Right lobe of liver (tissue), 6 donors: ENCODE data around the gene ERCC2. TPM values are rescaled to one million over a fixed set of nuclear protein-coding genes. Genes with fewer than 3 reads are reported as not detected.

Experiments
- ATAC-seq, 4 donors: fragments of 200-7000 bp; cut with Tn5 transposase; one replicate each; pipeline ENCODE4 v1.9.1; 2020; ENCODE audit warnings: mild to moderate bottlenecking in 4 of 4, moderate library complexity in 4 of 4
- DNase-seq, 3 donors: peaks; one replicate each; pipeline ENCODE4 v3.0.0-alpha.2; 2020
- H3K27ac ChIP-seq, 3 donors: fragments of 200-600 bp; one replicate each; pipeline ENCODE4 v1.8.0; 2022
- H3K27me3 ChIP-seq, 2 donors: fragments of 200-600 bp; one replicate each; pipeline ENCODE4 v1.8.0; 2022
- H3K36me3 ChIP-seq, 4 donors: fragments of 200-600 bp; sonication (generic) in 1 of 4; one replicate each; pipeline versions ENCODE4 v1.5.1 to v1.8.0; 2017 to 2022; ENCODE audit warnings: control low read depth in 1 of 4
- H3K4me1 ChIP-seq, 4 donors: fragments of 200-600 bp; sonication (generic) in 1 of 4; one replicate each; pipeline versions ENCODE4 v1.5.1 to v1.8.0; 2017 to 2022; ENCODE audit warnings: control low read depth in 1 of 4
- H3K4me3 ChIP-seq, 3 donors: fragments of 200-600 bp; one replicate each; pipeline ENCODE4 v1.8.0; 2022
- H3K9me3 ChIP-seq, 4 donors: fragments of 200-600 bp; sonication (generic) in 1 of 4; one replicate each; pipeline versions ENCODE4 v1.5.1 to v1.8.0; 2017 to 2022; ENCODE audit warnings: control low read depth in 1 of 4
- POLR2A ChIP-seq: fragments of 450-650 bp; IDR thresholded peaks from one replicate; pipeline ENCODE4 v1.6.1; 2017; ENCODE audit warnings: antibody characterized with exemption, mild to moderate bottlenecking
- WGBS: methylation state at CpG from one replicate; pipeline ENCODE4 v1.1.6; 2018; ENCODE audit warnings: low coverage, low lambda C conversion rate; ENCODE audit not compliant: insufficient coverage; ENCODE audit errors: missing lambda C conversion rate; 5-methylcytosine and 5-hydroxymethylcytosine counted together
- intact Hi-C, 2 donors: fragments of 100-400 bp; cut with DNase I; formaldehyde crosslinking; loops; one replicate each; pipeline versions ENCODE4 v1.11.2 to v1.14.1; 2022
- total RNA-seq, 6 experiments: library from RNA; depleted of rRNA in 2 of 6; stranded (reverse); fragments of >200 nt in 2 of 6; fragmentation: NEBNext Ultra II Directional in 3 of 6; extraction: Animal tissue kit (Norgen Biotek cat#: 25700) in 3 of 6; gene quantifications; one replicate each; pipeline versions ENCODE4 v1.1.0 to v1.2.4, GENCODE V29; 2016 to 2023
- TF ChIP-seq, protein P1 (sequence below), 4 donors: fragments of 200-600 bp in 3 of 4; fragments of 450-650 bp in 1 of 4; IDR thresholded peaks; one replicate each; pipeline versions ENCODE4 v1.5.1 to v1.8.0; 2016 to 2022; ENCODE audit warnings: antibody characterized with exemption in 4 of 4, mild to moderate bottlenecking in 2 of 4
- donor health status: DM: no; HTN: yes; CAD: no.
- donor health status: DM: no; HTN: no; CAD: no.
- donor health status: DM: no; HTN: no; CAD: no.
- donor health status: DM: no; HTN: yes; CAD: no.
- donor health status: DM: no; HTN: yes; CAD: no.

Gene ERCC2
- total RNA-seq, 6 experiments from 2014 or later = 9.8 to 13.7 (median 11.3) TPM

DNA sequence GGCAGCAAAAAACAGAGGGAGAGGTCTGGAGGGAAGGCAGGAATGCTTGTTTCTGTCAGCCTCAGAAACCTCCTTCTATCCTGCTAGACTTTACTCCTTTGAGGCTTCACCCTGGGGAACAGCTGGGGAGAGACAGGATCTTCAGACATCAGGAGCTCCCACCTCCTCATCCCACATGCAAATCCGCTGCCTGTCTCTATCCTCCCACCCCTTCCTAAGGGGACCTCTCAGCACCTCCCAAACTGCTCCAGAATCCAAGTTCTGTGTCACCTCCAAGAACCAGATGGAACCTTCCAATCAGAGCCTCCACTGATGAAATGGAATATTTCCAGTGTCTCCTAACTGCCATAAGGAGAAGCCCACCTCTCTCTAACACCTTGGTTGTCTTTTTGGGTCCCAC is 9.7 kb upstream of the ERCC2 start:
- intact Hi-C loops = no loop called here
- TF ChIP-seq, protein P1, sequence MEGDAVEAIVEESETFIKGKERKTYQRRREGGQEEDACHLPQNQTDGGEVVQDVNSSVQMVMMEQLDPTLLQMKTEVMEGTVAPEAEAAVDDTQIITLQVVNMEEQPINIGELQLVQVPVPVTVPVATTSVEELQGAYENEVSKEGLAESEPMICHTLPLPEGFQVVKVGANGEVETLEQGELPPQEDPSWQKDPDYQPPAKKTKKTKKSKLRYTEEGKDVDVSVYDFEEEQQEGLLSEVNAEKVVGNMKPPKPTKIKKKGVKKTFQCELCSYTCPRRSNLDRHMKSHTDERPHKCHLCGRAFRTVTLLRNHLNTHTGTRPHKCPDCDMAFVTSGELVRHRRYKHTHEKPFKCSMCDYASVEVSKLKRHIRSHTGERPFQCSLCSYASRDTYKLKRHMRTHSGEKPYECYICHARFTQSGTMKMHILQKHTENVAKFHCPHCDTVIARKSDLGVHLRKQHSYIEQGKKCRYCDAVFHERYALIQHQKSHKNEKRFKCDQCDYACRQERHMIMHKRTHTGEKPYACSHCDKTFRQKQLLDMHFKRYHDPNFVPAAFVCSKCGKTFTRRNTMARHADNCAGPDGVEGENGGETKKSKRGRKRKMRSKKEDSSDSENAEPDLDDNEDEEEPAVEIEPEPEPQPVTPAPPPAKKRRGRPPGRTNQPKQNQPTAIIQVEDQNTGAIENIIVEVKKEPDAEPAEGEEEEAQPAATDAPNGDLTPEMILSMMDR (IDR thresholded peaks at IDR 0.05) = no peak
- no peak for TF ChIP-seq POLR2A
- H3K4me1 ChIP-seq = no peaks in the 10 kb centered on the region
- H3K27ac ChIP-seq = no peak overlapping the region
- ATAC-seq (no peak), DNase-seq (no peak)
- H3K4me3 ChIP-seq = no peak overlapping the region
- no peaks in the 10 kb centered on the region for H3K9me3 ChIP-seq
- H3K27me3 ChIP-seq = no peaks in the 10 kb centered on the region
- WGBS = 100% methylated on average over 1 of the region's 1 CpG
- H3K36me3 ChIP-seq = no peaks in the 10 kb centered on the region

DNA sequence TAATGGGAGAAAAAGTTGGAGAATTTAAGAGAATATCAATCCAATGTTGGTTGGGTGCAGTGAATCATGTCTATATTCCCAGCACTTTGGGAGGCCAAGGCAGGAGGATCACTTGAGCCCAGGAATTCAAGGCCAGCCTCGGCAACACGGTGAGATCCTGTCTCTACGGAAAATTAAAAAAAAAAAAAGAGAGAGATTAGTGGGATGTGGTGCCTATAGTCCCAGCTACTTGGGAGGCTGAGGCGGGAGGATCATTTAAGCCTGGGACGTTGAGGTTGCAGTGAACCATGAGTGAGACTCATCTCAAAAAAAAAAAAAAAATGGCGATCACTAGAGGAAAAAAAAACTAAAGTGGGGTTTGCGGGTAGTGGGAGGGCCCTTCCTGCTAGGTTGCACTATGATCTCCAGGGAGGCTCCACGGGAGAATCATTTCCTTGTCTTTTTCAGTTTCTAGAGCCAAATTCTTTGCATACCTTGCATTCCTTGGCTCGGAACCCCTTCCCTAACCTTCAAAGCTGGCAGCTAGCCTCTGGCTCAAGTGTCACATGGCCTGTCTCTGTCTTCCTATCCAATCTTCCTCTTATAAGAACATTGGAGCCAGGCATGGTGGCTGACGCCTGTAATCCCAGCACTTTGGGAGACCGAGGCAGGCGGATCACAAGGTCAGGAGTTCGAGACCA is 5.8 kb upstream of the ERCC2 start:
- 39% methylated on average over 12 of the region's 13 CpGs for WGBS
- no peak overlapping the region for H3K27ac ChIP-seq
- no peaks in the 10 kb centered on the region for H3K9me3 ChIP-seq
- H3K4me1 ChIP-seq = no peaks in the 10 kb centered on the region
- intact Hi-C loops = no loop called here
- no peak overlapping the region for H3K4me3 ChIP-seq
- H3K36me3 ChIP-seq = no peaks in the 10 kb centered on the region
- TF ChIP-seq POLR2A = no peak
- TF ChIP-seq, protein P1 (IDR thresholded peaks at IDR 0.05) = no peak
- no peak for DNase-seq
- ATAC-seq = peak; percentile 56 to 88 (median 68)
- H3K27me3 ChIP-seq = no peaks in the 10 kb centered on the region

DNA sequence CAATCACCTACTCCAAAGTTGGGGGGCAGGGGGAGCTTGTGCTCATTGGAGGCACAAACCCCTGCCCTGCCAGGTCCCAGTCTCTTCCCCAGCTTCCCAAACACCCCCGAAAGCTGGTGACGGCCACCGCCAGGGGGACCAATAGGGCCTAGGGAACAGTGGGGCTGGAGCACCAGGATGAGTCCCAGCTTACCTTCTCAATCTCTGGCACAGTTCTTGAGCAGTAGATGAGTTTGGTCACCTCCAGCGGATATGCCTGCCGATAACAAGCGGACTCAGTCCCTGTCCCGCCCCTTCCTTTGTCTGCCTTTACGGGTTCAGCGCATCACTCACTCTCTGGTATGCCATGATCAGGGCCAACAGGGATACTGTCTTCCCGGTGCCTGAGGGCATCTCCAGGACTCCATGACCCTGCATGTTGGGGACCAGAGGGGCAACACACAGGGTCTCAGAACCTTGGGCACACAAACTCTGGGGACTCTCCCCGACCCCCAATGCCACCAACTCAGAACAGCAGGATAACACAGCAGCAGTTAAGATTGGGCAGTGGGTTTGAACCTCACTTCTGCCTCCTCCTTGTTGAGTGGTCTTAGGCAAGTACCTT is 1.5 kb downstream of the ERCC2 start:
- Histone ChIP-seq H3K27me3 (no peaks in the 10 kb centered on the region), H3K27ac (no peak overlapping the region), H3K9me3 (no peaks in the 10 kb centered on the region), H3K36me3 (peaks cover 0 to 3% (median 0%) of the 10 kb centered on the region in 4 donors), H3K4me1 (peaks cover 0 to 4% (median 0%) of the 10 kb centered on the region in 4 donors), H3K4me3 (no peak overlapping the region)
- no peak for TF ChIP-seq POLR2A
- TF ChIP-seq, protein P1 (IDR thresholded peaks at IDR 0.05) = no peak
- DNase-seq (no peak), ATAC-seq (no peak)
- intact Hi-C loops = no loop called here
- WGBS = no CpG with 5 or more reads among the region's 11 CpGs

DNA sequence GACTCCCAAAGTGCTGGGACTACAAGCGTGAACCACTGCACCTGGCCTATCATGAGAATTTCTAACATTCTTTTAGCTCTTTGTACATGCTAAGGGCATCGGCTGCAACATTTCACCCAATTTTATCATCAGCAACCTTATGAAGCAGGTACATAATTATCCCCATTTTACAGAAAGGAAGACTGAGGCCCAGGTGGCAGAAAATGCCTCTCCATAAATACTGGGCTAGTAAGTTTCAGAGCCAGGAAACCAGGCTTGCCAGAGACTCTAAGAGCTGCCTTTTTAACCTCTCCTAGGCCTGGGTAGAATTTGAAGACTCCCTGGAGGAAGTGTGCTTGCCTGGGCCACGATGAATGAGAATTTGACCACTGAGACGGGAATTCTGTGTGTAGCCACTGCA is 2.2 kb downstream of the ERCC2 start:
- H3K9me3 ChIP-seq = no peaks in the 10 kb centered on the region
- H3K27ac ChIP-seq = no peak overlapping the region
- TF ChIP-seq, protein P1 (IDR thresholded peaks at IDR 0.05) = no peak
- TF ChIP-seq POLR2A = no peak
- H3K27me3 ChIP-seq = no peaks in the 10 kb centered on the region
- DNase-seq (no peak), ATAC-seq (no peak)
- H3K4me1 ChIP-seq = peaks cover 0 to 4% (median 0%) of the 10 kb centered on the region in 4 donors
- 91% methylated on average over 4 of the region's 4 CpGs for WGBS
- peaks cover 0 to 8% (median 0%) of the 10 kb centered on the region in 4 donors for H3K36me3 ChIP-seq
- no peak overlapping the region for H3K4me3 ChIP-seq
- intact Hi-C loops = no loop called here
